Large intestine (tissue), 3 donors: ENCODE data around the gene NUBPL. TPM values are rescaled to one million over a fixed set of nuclear protein-coding genes. Genes with fewer than 3 reads are reported as not detected.
"Not testable (repeated sequence)": the region's sequence is repeated elsewhere in the genome, so short reads cannot be mapped to it uniquely, and the experiment has no call there.

Experiments
- DNase-seq, 2 donors: peaks; one replicate each; pipeline versions ENCODE4 v3.0.0 to v3.0.0-alpha.2; 2013
- H3K27ac ChIP-seq: one replicate; pipeline ENCODE4 v1.5.1; 2013; ENCODE audit warnings: low read length
- H3K27me3 ChIP-seq: 2 replicates; pipeline ENCODE4 v1.6.1; 2013; ENCODE audit warnings: low read length; ENCODE audit not compliant: control insufficient read depth, insufficient read depth
- H3K36me3 ChIP-seq: 2 replicates; pipeline ENCODE4 v1.6.1; 2013; ENCODE audit warnings: low read length; ENCODE audit not compliant: control insufficient read depth, insufficient read depth
- H3K4me1 ChIP-seq: one replicate; pipeline ENCODE4 v1.6.1; 2013; ENCODE audit warnings: low read length; ENCODE audit not compliant: control insufficient read depth, insufficient read depth
- H3K4me3 ChIP-seq: one replicate; pipeline ENCODE4 v1.5.1; 2013; ENCODE audit warnings: low read length
- H3K9me3 ChIP-seq: one replicate; pipeline ENCODE4 v1.6.1; 2013; ENCODE audit warnings: mild to moderate bottlenecking, low read depth, low read length, moderate library complexity; ENCODE audit not compliant: control insufficient read depth
- WGBS: methylation state at CpG from one replicate; pipeline ENCODE4 v1.1.5; 2013; ENCODE audit warnings: low lambda C conversion rate; ENCODE audit not compliant: insufficient coverage; 5-methylcytosine and 5-hydroxymethylcytosine counted together
- polyA plus RNA-seq: library from polyadenylated mRNA; unstranded; fragments of 120-200 nt; gene quantifications from one replicate; pipeline ENCODE4 v1.2.1, GENCODE V29; 2013

NUBPL gene
- polyA plus RNA-seq, 1 donor: 12.1 TPM

GRCh38 chr14:31718585-31718984, 157.4 kb downstream of the NUBPL start:
- no peak overlapping the region for H3K4me3 ChIP-seq
- no peak for DNase-seq
- no peaks in the 10 kb centered on the region for H3K9me3 ChIP-seq
- WGBS: 100% methylated on average over 1 of the region's 3 CpGs
- H3K4me1 ChIP-seq: no peaks in the 10 kb centered on the region
- H3K27ac ChIP-seq: no peak overlapping the region
- no peaks in the 10 kb centered on the region for H3K36me3 ChIP-seq
- no peaks in the 10 kb centered on the region for H3K27me3 ChIP-seq

- Histone ChIP-seq H3K4me1 (no peaks in the 10 kb centered on the region), H3K27me3 (no peaks in the 10 kb centered on the region), H3K27ac (no peak overlapping the region), H3K4me3 (no peak overlapping the region), H3K36me3 (no peaks in the 10 kb centered on the region), H3K9me3 (no peaks in the 10 kb centered on the region)
- WGBS: no CpG with 5 or more reads among the region's 5 CpGs
- no peak for DNase-seq
Observed at GRCh38 chr14:31718985-31719384, 157.8 kb downstream of the NUBPL start.

- no peak for DNase-seq
- Histone ChIP-seq H3K4me1 (no peaks in the 10 kb centered on the region), H3K9me3 (peaks cover 7% of the 10 kb centered on the region), H3K4me3 (no peak overlapping the region), H3K27ac (no peak overlapping the region), H3K36me3 (no peaks in the 10 kb centered on the region), H3K27me3 (no peaks in the 10 kb centered on the region)
Observed at GRCh38 chr14:31726337-31726736, 165.1 kb downstream of the NUBPL start.

GRCh38 chr14:31727797-31728196, 166.6 kb downstream of the NUBPL start:
- H3K4me3 ChIP-seq: no peak overlapping the region
- H3K27me3 ChIP-seq: no peaks in the 10 kb centered on the region
- H3K36me3 ChIP-seq: no peaks in the 10 kb centered on the region
- no peak for DNase-seq
- peaks cover 7% of the 10 kb centered on the region for H3K9me3 ChIP-seq
- no peaks in the 10 kb centered on the region for H3K4me1 ChIP-seq
- H3K27ac ChIP-seq: no peak overlapping the region

GRCh38 chr14:31740688-31741087, 179.5 kb downstream of the NUBPL start:
- 86% methylated on average over 1 of the region's 1 CpG for WGBS

GRCh38 chr14:31745741-31746140, 184.5 kb downstream of the NUBPL start:
- Histone ChIP-seq H3K27me3 (no peaks in the 10 kb centered on the region), H3K4me3 (no peak overlapping the region), H3K4me1 (no peaks in the 10 kb centered on the region), H3K9me3 (peaks cover 18% of the 10 kb centered on the region), H3K27ac (no peak overlapping the region), H3K36me3 (no peaks in the 10 kb centered on the region)
- WGBS: no CpG with 5 or more reads among the region's 6 CpGs
- no peak for DNase-seq

More at GRCh38 chr14:31740688-31741087, 179.5 kb downstream of the NUBPL start:
- Histone ChIP-seq H3K27me3 (no peaks in the 10 kb centered on the region), H3K4me1 (no peaks in the 10 kb centered on the region), H3K27ac (no peak overlapping the region), H3K36me3 (no peaks in the 10 kb centered on the region), H3K4me3 (no peak overlapping the region), H3K9me3 (peaks cover 4% of the 10 kb centered on the region)
- no peak for DNase-seq

- Histone ChIP-seq H3K4me1 (no peaks in the 10 kb centered on the region), H3K4me3 (no peak overlapping the region), H3K9me3 (peaks cover 18% of the 10 kb centered on the region), H3K27ac (no peak overlapping the region), H3K27me3 (no peaks in the 10 kb centered on the region), H3K36me3 (no peaks in the 10 kb centered on the region)
- whole genome bisulfite sequencing: 100% methylated on average over 2 of the region's 2 CpGs
- no peak for DNase-seq
Observed at GRCh38 chr14:31746326-31746725, 185.1 kb downstream of the NUBPL start.

- no peaks in the 10 kb centered on the region for H3K4me1 ChIP-seq
- no peaks in the 10 kb centered on the region for H3K36me3 ChIP-seq
- 96% methylated on average over 3 of the region's 3 CpGs for WGBS
- no peak overlapping the region for H3K4me3 ChIP-seq
- H3K9me3 ChIP-seq: peaks cover 18% of the 10 kb centered on the region
- no peaks in the 10 kb centered on the region for H3K27me3 ChIP-seq
- H3K27ac ChIP-seq: no peak overlapping the region
- no peak for DNase-seq
Observed at GRCh38 chr14:31749275-31749674, 188.1 kb downstream of the NUBPL start.

GRCh38 chr14:31751047-31751446, 189.8 kb downstream of the NUBPL start:
- H3K36me3 ChIP-seq, H3K27me3 ChIP-seq, H3K27ac ChIP-seq, H3K4me1 ChIP-seq, H3K4me3 ChIP-seq: not testable (repeated sequence)
- no CpG with 5 or more reads among the region's 1 CpG for WGBS
- peaks cover 14% of the 10 kb centered on the region for H3K9me3 ChIP-seq
- DNase-seq: peak in 1 of 2 donors; percentile 17

- no CpG with 5 or more reads among the region's 4 CpGs for WGBS
- H3K4me3 ChIP-seq: no peak overlapping the region
- H3K4me1 ChIP-seq: no peaks in the 10 kb centered on the region
- peaks cover 14% of the 10 kb centered on the region for H3K9me3 ChIP-seq
- no peak overlapping the region for H3K27ac ChIP-seq
- DNase-seq: no peak
- no peaks in the 10 kb centered on the region for H3K36me3 ChIP-seq
- H3K27me3 ChIP-seq: no peaks in the 10 kb centered on the region
Observed at GRCh38 chr14:31752867-31753661, 191.9 kb downstream of the NUBPL start.

GRCh38 chr14:31758941-31759340, 197.7 kb downstream of the NUBPL start:
- 70% methylated on average over 1 of the region's 3 CpGs for WGBS
- H3K4me1 ChIP-seq: no peaks in the 10 kb centered on the region
- no peak for DNase-seq
- H3K9me3 ChIP-seq: no peaks in the 10 kb centered on the region
- H3K27ac ChIP-seq: no peak overlapping the region
- H3K4me3 ChIP-seq: no peak overlapping the region
- no peaks in the 10 kb centered on the region for H3K36me3 ChIP-seq
- H3K27me3 ChIP-seq: no peaks in the 10 kb centered on the region
